GM12891 (cell line): ENCODE data around the gene SPINK5.

Experiments
- PAX5 ChIP-seq: IDR thresholded peaks from 2 replicates; pipeline ENCODE4 v1.6.1; 2011; ENCODE audit warnings: low read length, moderate library complexity, mild to moderate bottlenecking; ENCODE audit not compliant: insufficient read depth, severe bottlenecking
- POLR2A ChIP-seq: IDR thresholded peaks from 2 replicates; pipeline ENCODE4 v1.6.1; 2011; ENCODE audit warnings: low read depth, low read length, control low read depth
- POLR2AphosphoS5 ChIP-seq: IDR thresholded peaks from 2 replicates; pipeline ENCODE4 v1.6.1; 2011; ENCODE audit warnings: low read depth, low read length, control low read depth

GRCh38 chr5:148084269-148084668 lies 20.5 kb downstream of the SPINK5 start:
- TF ChIP-seq POLR2AphosphoS5 (no peak), POLR2A (no peak), PAX5 (no peak)
